ENCODE measurements around the gene PTK7.

PTK7 gene

GRCh38 chr6:43043310-43043709, 32.8 kb upstream of the PTK7 start:
- TF ChIP-seq, protein P1, sequence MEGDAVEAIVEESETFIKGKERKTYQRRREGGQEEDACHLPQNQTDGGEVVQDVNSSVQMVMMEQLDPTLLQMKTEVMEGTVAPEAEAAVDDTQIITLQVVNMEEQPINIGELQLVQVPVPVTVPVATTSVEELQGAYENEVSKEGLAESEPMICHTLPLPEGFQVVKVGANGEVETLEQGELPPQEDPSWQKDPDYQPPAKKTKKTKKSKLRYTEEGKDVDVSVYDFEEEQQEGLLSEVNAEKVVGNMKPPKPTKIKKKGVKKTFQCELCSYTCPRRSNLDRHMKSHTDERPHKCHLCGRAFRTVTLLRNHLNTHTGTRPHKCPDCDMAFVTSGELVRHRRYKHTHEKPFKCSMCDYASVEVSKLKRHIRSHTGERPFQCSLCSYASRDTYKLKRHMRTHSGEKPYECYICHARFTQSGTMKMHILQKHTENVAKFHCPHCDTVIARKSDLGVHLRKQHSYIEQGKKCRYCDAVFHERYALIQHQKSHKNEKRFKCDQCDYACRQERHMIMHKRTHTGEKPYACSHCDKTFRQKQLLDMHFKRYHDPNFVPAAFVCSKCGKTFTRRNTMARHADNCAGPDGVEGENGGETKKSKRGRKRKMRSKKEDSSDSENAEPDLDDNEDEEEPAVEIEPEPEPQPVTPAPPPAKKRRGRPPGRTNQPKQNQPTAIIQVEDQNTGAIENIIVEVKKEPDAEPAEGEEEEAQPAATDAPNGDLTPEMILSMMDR (IDR thresholded peaks at IDR 0.05; ENCODE audit: low read depth, low read length, missing control alignments) = no peak
- H3K4me3 ChIP-seq (replicated peaks; ENCODE audit: low read depth, low read length) = no peak overlapping the region
- no peak for DNase-seq (ENCODE audit: extremely low read depth, low read depth)

DNA sequence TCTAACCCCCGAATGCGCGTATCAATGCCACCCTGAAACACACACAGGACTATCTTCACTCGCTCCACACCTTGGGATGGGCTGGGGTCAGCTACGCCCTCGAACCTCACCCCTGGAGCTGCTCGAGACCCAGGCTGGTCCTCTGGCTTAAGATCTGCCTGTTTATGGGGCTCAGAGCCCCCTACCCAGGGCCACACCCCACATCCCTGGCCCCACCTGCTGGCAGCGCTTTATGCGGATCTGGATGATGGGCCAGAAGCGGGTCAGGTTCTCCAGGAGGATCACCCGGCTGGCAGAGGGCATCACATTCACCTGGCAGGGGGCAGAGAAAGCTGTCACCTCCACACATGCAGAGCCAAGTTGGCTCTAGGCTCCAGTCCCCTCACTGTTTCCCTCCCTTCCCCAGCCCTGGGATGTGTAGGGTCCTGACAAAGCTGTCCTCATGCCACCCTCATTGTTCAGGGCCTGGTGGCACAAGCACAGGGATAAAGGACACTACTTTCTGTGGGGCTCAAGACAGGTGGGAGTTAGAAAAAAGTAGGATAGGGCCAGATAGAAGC, 30.7 kb upstream of the PTK7 start:
- TF ChIP-seq, protein P1 (IDR thresholded peaks at IDR 0.05; ENCODE audit: low read depth, low read length, missing control alignments) = no peak
- no peak for DNase-seq (ENCODE audit: extremely low read depth, low read depth)
- no peak overlapping the region for H3K4me3 ChIP-seq (replicated peaks; ENCODE audit: low read depth, low read length)

- H3K4me3 ChIP-seq (replicated peaks; ENCODE audit: low read depth, low read length) = no peak overlapping the region
- DNase-seq (ENCODE audit: extremely low read depth, low read depth) = no peak
- TF ChIP-seq, protein P1 (IDR thresholded peaks at IDR 0.05; ENCODE audit: low read depth, low read length, missing control alignments) = no peak
Observed at GRCh38 chr6:43047998-43048397, 28.1 kb upstream of the PTK7 start.

DNA sequence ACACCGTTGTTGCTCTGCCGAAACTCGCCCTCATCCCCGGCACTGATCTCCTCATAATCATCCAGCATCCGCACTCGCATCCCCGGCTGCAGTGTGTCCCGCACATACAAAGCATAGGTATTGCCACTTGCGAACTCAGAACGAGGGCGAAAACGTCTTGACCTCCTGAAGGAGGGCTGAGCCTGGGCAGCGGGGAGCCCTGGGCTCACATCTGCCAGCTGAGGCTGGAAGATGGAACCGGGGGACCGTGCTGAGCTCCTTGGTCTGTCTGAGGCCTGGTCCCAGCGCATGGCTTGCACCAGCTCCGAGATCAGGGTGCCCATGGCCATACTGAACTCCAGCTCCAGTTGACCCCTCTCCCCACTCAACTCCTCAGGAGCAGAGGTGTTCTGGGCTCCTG, 25.1 kb upstream of the PTK7 start:
- TF ChIP-seq, protein P1 (IDR thresholded peaks at IDR 0.05; ENCODE audit: low read depth, low read length, missing control alignments) = no peak
- DNase-seq (ENCODE audit: extremely low read depth, low read depth) = no peak
- H3K4me3 ChIP-seq (replicated peaks; ENCODE audit: low read depth, low read length) = no peak overlapping the region

GRCh38 chr6:43052225-43052841, 23.8 kb upstream of the PTK7 start:
- TF ChIP-seq, protein P1 (IDR thresholded peaks at IDR 0.05; ENCODE audit: low read depth, low read length, missing control alignments) = no peak
- H3K4me3 ChIP-seq (replicated peaks; ENCODE audit: low read depth, low read length) = peak overlapping the region; percentile 74; the same call in 1 of the 2 replicates
- DNase-seq (ENCODE audit: extremely low read depth, low read depth) = no peak

DNA sequence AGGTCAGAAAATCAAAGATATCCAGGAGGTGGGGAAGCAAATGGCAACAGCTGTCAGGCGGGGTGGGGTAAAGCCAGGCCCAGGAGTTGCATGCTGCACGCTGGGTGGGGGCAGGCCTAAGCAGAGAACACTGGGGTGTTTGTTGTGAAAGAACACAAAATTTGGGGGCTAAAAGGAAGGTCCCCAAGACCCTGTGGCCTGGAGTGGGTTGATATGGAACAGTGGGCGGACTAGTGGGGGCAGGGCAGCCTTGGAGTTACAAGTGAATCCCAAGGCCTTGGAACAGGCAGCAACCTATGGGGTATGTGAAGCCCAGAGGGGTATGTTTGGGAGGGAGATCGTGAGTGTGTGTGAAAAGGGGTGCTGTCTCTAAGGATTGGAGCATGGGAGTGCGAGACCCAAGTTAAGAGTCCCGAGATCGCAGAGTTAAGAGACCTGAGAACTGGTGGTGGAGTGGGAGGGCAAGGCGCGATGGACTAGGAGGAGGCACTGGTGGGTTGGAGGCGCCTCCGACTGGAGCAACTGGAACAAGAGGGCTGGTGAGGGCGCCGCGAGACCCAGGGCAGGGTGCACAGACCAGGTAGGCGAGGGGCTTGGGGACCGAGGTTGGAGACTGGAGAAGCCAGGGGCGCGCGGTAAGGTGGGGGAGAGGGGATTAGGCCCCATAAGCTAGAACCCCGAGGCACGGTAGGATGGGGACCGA, 23.1 kb upstream of the PTK7 start:
- TF ChIP-seq, protein P1 (IDR thresholded peaks at IDR 0.05; ENCODE audit: low read depth, low read length, missing control alignments) = no peak
- DNase-seq (ENCODE audit: extremely low read depth, low read depth) = no peak
- H3K4me3 ChIP-seq (replicated peaks; ENCODE audit: low read depth, low read length) = peak overlapping the region; percentile 74

All from HFF-Myc (cell line).